T-cell (primary cell): ENCODE data around the gene PIP5K1C. TPM values are rescaled to one million over a fixed set of nuclear protein-coding genes. Genes with fewer than 3 reads are reported as not detected.
"Not testable (repeated sequence)": the region's sequence is repeated elsewhere in the genome, so short reads cannot be mapped to it uniquely, and the experiment has no call there.

Source experiments
- ATAC-seq, 4 experiments: fragments of 200-7000 bp in 3 of 4; fragments of 150-1000 bp in 1 of 4; cut with Tn5 transposase; replicated peaks in 1 of 4; 1 replicate in 3 of 4; 2 replicates in 1 of 4; pipeline ENCODE4 v1.10.0; 2021; ENCODE audit warnings: moderate library complexity in 3 of 4, mild to moderate bottlenecking in 2 of 4, moderate number of reproducible peaks in 1 of 4
- CTCF ChIA-PET, 2 donors: fragments of 300-600 bp; sonication (Branson Sonifier 250); formaldehyde crosslinking; loops; one replicate each; lab custom pipeline; 2022; ENCODE audit warnings: antibody characterized with exemption in 2 of 2; lab: Charles Lee
- POLR2A ChIA-PET, 2 donors: fragments of 300-600 bp; sonication (Branson Sonifier 250); formaldehyde crosslinking; loops; one replicate each; lab custom pipeline; 2022; ENCODE audit warnings: antibody characterized with exemption in 2 of 2; lab: Charles Lee
- DNase-seq, 35 experiments: peaks; one replicate each; pipeline versions ENCODE4 v3.0.0 to v3.0.0-alpha.2; 2013 to 2023
- H3K27ac ChIP-seq: one replicate; pipeline ENCODE4 v1.5.1; 2013; ENCODE audit warnings: low read length
- H3K27me3 ChIP-seq, 2 experiments: replicated peaks in 1 of 2; 1 replicate in 1 of 2; 2 replicates in 1 of 2; pipeline versions ENCODE4 v1.6.1 to v1.7.0; 2013; ENCODE audit warnings: low read length in 1 of 2, mixed read lengths in 1 of 2; ENCODE audit not compliant: control insufficient read depth in 2 of 2, insufficient read depth in 2 of 2; ENCODE audit errors: extremely low read depth in 1 of 2
- H3K36me3 ChIP-seq, 2 donors: 1 replicate in 1 of 2; 2 replicates in 1 of 2; pipeline versions ENCODE4 v1.6.1 to v1.7.0; 2013; ENCODE audit warnings: low read length in 1 of 2; ENCODE audit not compliant: control insufficient read depth in 2 of 2, insufficient read depth in 1 of 2; ENCODE audit errors: extremely low read depth in 1 of 2
- H3K4me1 ChIP-seq, 2 experiments: 1 replicate in 1 of 2; 2 replicates in 1 of 2; pipeline versions ENCODE4 v1.6.1 to v1.7.0; 2013; ENCODE audit warnings: low read length in 2 of 2, mixed read lengths in 1 of 2; ENCODE audit not compliant: insufficient read depth in 2 of 2, control insufficient read depth in 1 of 2; ENCODE audit errors: extremely low read depth in 1 of 2
- H3K4me3 ChIP-seq, 2 donors: 1 replicate in 1 of 2; 2 replicates in 1 of 2; pipeline versions ENCODE4 v1.5.1 to v1.7.0; 2013; ENCODE audit warnings: mild to moderate bottlenecking in 2 of 2, low read length in 1 of 2, moderate library complexity in 1 of 2; ENCODE audit not compliant: control insufficient read depth in 1 of 2; ENCODE audit errors: extremely low read depth in 1 of 2
- H3K9me3 ChIP-seq: 2 replicates; pipeline ENCODE4 v1.7.0; 2013
- H3K27ac Mint-ChIP-seq, 2 donors: one replicate each; pipeline ENCODE4 v1.8.0; 2020 to 2021; ENCODE audit warnings: mild to moderate bottlenecking in 2 of 2, mixed read lengths in 2 of 2
- H3K27me3 Mint-ChIP-seq, 2 donors: one replicate each; pipeline ENCODE4 v1.8.0; 2021 to 2022; ENCODE audit warnings: mixed read lengths in 2 of 2
- H3K36me3 Mint-ChIP-seq: one replicate; pipeline ENCODE4 v1.8.0; 2021; ENCODE audit warnings: mixed read lengths
- H3K4me1 Mint-ChIP-seq, 3 donors: one replicate each; pipeline ENCODE4 v1.8.0; 2020 to 2022; ENCODE audit warnings: mixed read lengths in 3 of 3, mild to moderate bottlenecking in 1 of 3
- H3K4me3 Mint-ChIP-seq, 3 donors: one replicate each; pipeline ENCODE4 v1.8.0; 2020 to 2022; ENCODE audit warnings: mild to moderate bottlenecking in 3 of 3, mixed read lengths in 3 of 3, moderate library complexity in 3 of 3
- H3K9me3 Mint-ChIP-seq, 3 donors: one replicate each; pipeline ENCODE4 v1.8.0; 2020 to 2022; ENCODE audit warnings: mixed read lengths in 3 of 3
- WGBS: methylation state at CpG from one replicate; pipeline ENCODE4 v1.1.5; 2013; ENCODE audit warnings: missing lambda C conversion rate; ENCODE audit not compliant: insufficient coverage; 5-methylcytosine and 5-hydroxymethylcytosine counted together
- total RNA-seq, 35 experiments: library from RNA in 6 of 35; stranded (reverse) in 6 of 35; fragments of 120-200 nt in 1 of 35; gene quantifications; one replicate each; pipeline versions ENCODE4 v1.2.1 to v1.2.4 and lab custom pipeline; 2013 to 2026

The PIP5K1C gene
- total RNA-seq, 5 donors from 2014 or later (not counting 1 experiment from before 2014, with no cell fraction given): 25.6 to 35.0 (median 32.1) TPM

- peaks cover 6% of the 10 kb centered on the region for H3K36me3 Mint-ChIP-seq
- DNase-seq (no peak), ATAC-seq (no peak)
- no peak overlapping the region for H3K27ac ChIP-seq
- WGBS: 98% methylated on average over 12 of the region's 14 CpGs
- H3K27me3 ChIP-seq: no peaks in the 10 kb centered on the region
- no peaks in the 10 kb centered on the region for H3K4me1 ChIP-seq
- H3K4me3 Mint-ChIP-seq: no peak overlapping the region
- no peaks in the 10 kb centered on the region for H3K9me3 ChIP-seq
- H3K27ac Mint-ChIP-seq: no peak overlapping the region
- no peak overlapping the region for H3K4me3 ChIP-seq
- H3K36me3 ChIP-seq: peaks cover 18 to 34% of the 10 kb centered on the region in 2 donors
- ChIA-PET CTCF (interaction anchor here in 1 of 2 donors (0.6 kb wide), 1 partner anchor 188 kb away, joined by 4 read pairs; no protein-coding TSS in a partner anchor), POLR2A (no interaction called here)
- no peaks in the 10 kb centered on the region for H3K9me3 Mint-ChIP-seq
- no peaks in the 10 kb centered on the region for H3K27me3 Mint-ChIP-seq
- no peaks in the 10 kb centered on the region for H3K4me1 Mint-ChIP-seq
Observed at GRCh38 chr19:3652422-3652821, 47.8 kb downstream of the PIP5K1C start.

GRCh38 chr19:3651684-3652083, 48.6 kb downstream of the PIP5K1C start:
- H3K36me3 ChIP-seq: peaks cover 11 to 29% of the 10 kb centered on the region in 2 donors

GRCh38 chr19:3649888-3650287, 50.4 kb downstream of the PIP5K1C start:
- peaks cover 9 to 27% of the 10 kb centered on the region in 2 donors for H3K36me3 ChIP-seq
- H3K4me1 Mint-ChIP-seq: no peaks in the 10 kb centered on the region
- ATAC-seq (no peak), DNase-seq (no peak)
- H3K27ac ChIP-seq: no peak overlapping the region
- H3K27ac Mint-ChIP-seq: no peak overlapping the region
- ChIA-PET POLR2A (no interaction called here), CTCF (no interaction called here)
- no peaks in the 10 kb centered on the region for H3K36me3 Mint-ChIP-seq
- H3K4me3 ChIP-seq: no peak overlapping the region
- no peaks in the 10 kb centered on the region for H3K27me3 ChIP-seq
- no peaks in the 10 kb centered on the region for H3K27me3 Mint-ChIP-seq
- no peaks in the 10 kb centered on the region for H3K4me1 ChIP-seq
- no peaks in the 10 kb centered on the region for H3K9me3 ChIP-seq
- no peak overlapping the region for H3K4me3 Mint-ChIP-seq
- no peaks in the 10 kb centered on the region for H3K9me3 Mint-ChIP-seq
- 94% methylated on average over 15 of the region's 16 CpGs for WGBS

More at GRCh38 chr19:3651684-3652083, 48.6 kb downstream of the PIP5K1C start:
- Histone ChIP-seq H3K9me3 (no peaks in the 10 kb centered on the region), H3K4me3 (no peak overlapping the region), H3K4me1 (no peaks in the 10 kb centered on the region), H3K27ac (no peak overlapping the region), H3K27me3 (no peaks in the 10 kb centered on the region)
- Mint-ChIP-seq H3K27ac (no peak overlapping the region), H3K27me3 (no peaks in the 10 kb centered on the region), H3K9me3 (no peaks in the 10 kb centered on the region), H3K4me1 (no peaks in the 10 kb centered on the region), H3K4me3 (no peak overlapping the region), H3K36me3 (no peaks in the 10 kb centered on the region)
- 96% methylated on average over 27 of the region's 33 CpGs for WGBS
- CTCF ChIA-PET: no interaction called here
- DNase-seq (no peak), ATAC-seq (no peak)
- POLR2A ChIA-PET: no interaction called here

- Mint-ChIP-seq H3K4me1 (no peaks in the 10 kb centered on the region), H3K27ac (no peak overlapping the region), H3K9me3 (no peaks in the 10 kb centered on the region), H3K36me3 (no peaks in the 10 kb centered on the region), H3K4me3 (no peak overlapping the region), H3K27me3 (no peaks in the 10 kb centered on the region)
- 98% methylated on average over 27 of the region's 33 CpGs for WGBS
- peaks cover 15 to 28% of the 10 kb centered on the region in 2 donors for H3K36me3 ChIP-seq
- ChIA-PET CTCF (no interaction called here), POLR2A (no interaction called here)
- ATAC-seq (no peak), DNase-seq (no peak)
- H3K9me3 ChIP-seq: no peaks in the 10 kb centered on the region
- H3K27me3 ChIP-seq: no peaks in the 10 kb centered on the region
- no peaks in the 10 kb centered on the region for H3K4me1 ChIP-seq
- no peak overlapping the region for H3K27ac ChIP-seq
- no peak overlapping the region for H3K4me3 ChIP-seq
Observed at GRCh38 chr19:3648037-3648905, 52.0 kb downstream of the PIP5K1C start.

- H3K27ac Mint-ChIP-seq, H3K4me1 ChIP-seq, H3K9me3 Mint-ChIP-seq, H3K36me3 Mint-ChIP-seq, ATAC-seq, H3K4me3 Mint-ChIP-seq, H3K4me3 ChIP-seq, H3K27me3 Mint-ChIP-seq, H3K9me3 ChIP-seq, DNase-seq, H3K27ac ChIP-seq, H3K27me3 ChIP-seq, H3K4me1 Mint-ChIP-seq, POLR2A ChIA-PET, CTCF ChIA-PET: not testable (repeated sequence)
- peaks cover 15 to 24% of the 10 kb centered on the region in 2 donors for H3K36me3 ChIP-seq
- WGBS: 91% methylated on average over 5 of the region's 5 CpGs
Observed at GRCh38 chr19:3647102-3647501, 53.2 kb downstream of the PIP5K1C start.

GRCh38 chr19:3646336-3647092, 53.8 kb downstream of the PIP5K1C start:
- H3K9me3 Mint-ChIP-seq: no peaks in the 10 kb centered on the region
- no peaks in the 10 kb centered on the region for H3K27me3 Mint-ChIP-seq
- 95% methylated on average over 19 of the region's 23 CpGs for whole genome bisulfite sequencing
- H3K36me3 ChIP-seq: peaks cover 17 to 18% of the 10 kb centered on the region in 2 donors
- ChIA-PET CTCF (no interaction called here), POLR2A (no interaction called here)
- DNase-seq (no peak), ATAC-seq (no peak)
- H3K4me3 Mint-ChIP-seq: no peak overlapping the region
- no peak overlapping the region for H3K27ac ChIP-seq
- no peaks in the 10 kb centered on the region for H3K4me1 Mint-ChIP-seq
- H3K27me3 ChIP-seq: no peaks in the 10 kb centered on the region
- no peak overlapping the region for H3K4me3 ChIP-seq
- no peaks in the 10 kb centered on the region for H3K4me1 ChIP-seq
- H3K36me3 Mint-ChIP-seq: peaks cover 7% of the 10 kb centered on the region
- no peaks in the 10 kb centered on the region for H3K9me3 ChIP-seq
- H3K27ac Mint-ChIP-seq: no peak overlapping the region
